Activated naive CD4-positive, alpha-beta T cell treated with anti-CD3 and anti-CD28 coated beads for 36 hours (primary cell): ENCODE measurements around the gene MTHFD2L. TPM values are rescaled to one million over a fixed set of nuclear protein-coding genes. Genes with fewer than 3 reads are reported as not detected.

Experiments used
- CTCF ChIA-PET: fragments of 350-600 bp; sonication (Branson Sonifier 250); formaldehyde crosslinking; loops from one replicate; lab custom pipeline; 2021; ENCODE audit warnings: antibody characterized with exemption; lab: Charles Lee
- DNase-seq: peaks from one replicate; pipeline ENCODE4 v3.0.0-alpha.2; 2020
- H3K27ac Mint-ChIP-seq: one replicate; pipeline ENCODE4 v1.8.0; 2021; ENCODE audit warnings: mild to moderate bottlenecking, mixed read lengths
- H3K27me3 Mint-ChIP-seq: one replicate; pipeline ENCODE4 v1.8.0; 2021; ENCODE audit warnings: low read depth, mixed read lengths
- H3K36me3 Mint-ChIP-seq: one replicate; pipeline ENCODE4 v1.8.0; 2021; ENCODE audit warnings: low read depth, mixed read lengths
- H3K4me1 Mint-ChIP-seq: one replicate; pipeline ENCODE4 v1.8.0; 2021; ENCODE audit warnings: low read depth, mixed read lengths
- H3K4me3 Mint-ChIP-seq: one replicate; pipeline ENCODE4 v1.8.0; 2021; ENCODE audit warnings: mild to moderate bottlenecking, moderate library complexity, mixed read lengths
- H3K9me3 Mint-ChIP-seq: one replicate; pipeline ENCODE4 v1.8.0; 2021; ENCODE audit warnings: mixed read lengths
- intact Hi-C: fragments of 100-400 bp; cut with micrococcal nuclease; formaldehyde crosslinking; loops from one replicate; pipeline ENCODE4 v1.15.1; 2023
- total RNA-seq, 2 experiments: library from RNA; stranded (reverse); gene quantifications; one replicate each; pipeline ENCODE4 v1.2.3, GENCODE V29; 2021

Gene MTHFD2L
- total RNA-seq, 2 experiments from 2014 or later = 4.8 to 5.3 TPM

DNA sequence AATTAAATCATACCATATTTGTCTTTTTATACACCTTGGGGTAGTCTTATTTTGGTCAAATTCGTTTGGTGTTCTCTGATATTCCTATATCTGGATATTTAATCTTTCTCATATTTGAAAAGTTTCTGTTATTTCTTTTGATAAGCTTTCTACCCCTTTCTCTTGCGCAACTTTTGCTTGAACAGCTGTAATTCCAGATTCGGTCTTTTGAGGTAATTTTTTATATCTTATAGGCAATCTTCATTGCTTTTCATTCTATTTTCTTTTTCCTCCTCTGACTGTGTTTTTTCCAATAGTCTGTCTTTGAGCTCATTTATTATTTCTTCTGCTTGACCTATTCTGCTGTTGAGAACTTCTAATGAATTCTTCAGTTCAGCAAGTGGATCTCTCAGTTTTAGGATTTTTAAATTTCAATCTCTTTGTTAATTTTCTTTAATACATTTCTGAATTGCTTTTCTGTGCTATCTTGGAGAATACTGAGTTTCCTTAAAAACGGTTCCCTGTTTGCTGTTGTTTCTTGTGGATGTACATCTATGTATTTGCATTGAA lies 11.3 kb upstream of the MTHFD2L start:
- H3K4me3 Mint-ChIP-seq = no peak overlapping the region
- CTCF ChIA-PET = interaction anchor here (0.9 kb wide), 1 partner anchor 13 kb away, joined by 3 read pairs; no protein-coding TSS in a partner anchor
- H3K27me3 Mint-ChIP-seq = peaks cover 26% of the 10 kb centered on the region
- no peaks in the 10 kb centered on the region for H3K4me1 Mint-ChIP-seq
- peaks cover 11% of the 10 kb centered on the region for H3K9me3 Mint-ChIP-seq
- intact Hi-C loops = no loop called here
- no peak overlapping the region for H3K27ac Mint-ChIP-seq
- DNase-seq = no peak
- H3K36me3 Mint-ChIP-seq = no peaks in the 10 kb centered on the region

DNA sequence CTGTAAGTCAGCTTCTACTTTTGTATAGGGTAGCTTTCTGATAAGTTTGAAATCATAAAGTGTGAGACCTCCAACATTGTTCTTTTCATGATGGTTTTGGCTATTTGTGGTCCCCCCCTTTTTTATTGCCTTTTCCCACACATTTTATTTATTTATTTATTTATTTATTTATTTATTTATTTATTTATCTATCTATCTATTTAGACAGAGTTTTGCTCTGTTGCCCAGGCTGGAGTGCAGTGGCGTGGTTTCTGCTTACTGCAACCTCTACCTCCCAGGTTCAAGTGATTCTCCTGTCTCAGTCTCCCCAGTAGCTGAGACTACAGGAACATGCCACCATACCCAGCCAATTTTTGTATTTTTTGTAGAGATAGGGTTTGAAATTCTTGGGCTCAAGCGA lies 9.7 kb upstream of the MTHFD2L start:
- CTCF ChIA-PET = no interaction called here
- intact Hi-C loops = no loop called here
- H3K4me3 Mint-ChIP-seq = no peak overlapping the region
- no peak for DNase-seq
- no peak overlapping the region for H3K27ac Mint-ChIP-seq
- H3K36me3 Mint-ChIP-seq = no peaks in the 10 kb centered on the region
- H3K27me3 Mint-ChIP-seq = peaks cover 23% of the 10 kb centered on the region
- no peaks in the 10 kb centered on the region for H3K4me1 Mint-ChIP-seq
- H3K9me3 Mint-ChIP-seq = peaks cover 11% of the 10 kb centered on the region

DNA sequence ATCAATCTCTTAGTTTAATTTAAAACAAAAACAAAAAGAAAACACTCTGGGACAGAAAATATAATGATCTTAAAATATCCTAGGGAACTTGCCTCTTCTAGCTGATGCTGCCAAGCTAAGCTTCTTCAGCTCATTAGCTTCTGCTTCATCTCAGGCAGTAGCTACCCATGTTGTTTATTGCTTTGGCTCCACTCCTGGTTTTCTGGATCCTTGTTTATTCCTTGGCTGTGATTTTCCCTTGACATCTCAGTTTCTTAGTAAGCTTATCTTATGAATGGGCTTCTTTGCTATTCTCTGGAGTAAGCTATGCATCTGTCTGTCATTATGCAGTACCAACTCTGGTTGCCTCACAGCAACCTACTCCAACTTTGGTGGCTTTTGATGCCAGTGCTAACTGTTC lies 5.1 kb upstream of the MTHFD2L start:
- H3K4me3 Mint-ChIP-seq = no peak overlapping the region
- no peaks in the 10 kb centered on the region for H3K36me3 Mint-ChIP-seq
- no peaks in the 10 kb centered on the region for H3K9me3 Mint-ChIP-seq
- intact Hi-C loops = no loop called here
- DNase-seq = no peak
- CTCF ChIA-PET = interaction anchor here (1.2 kb wide), 1 partner anchor 9 kb away, joined by 3 read pairs; no protein-coding TSS in a partner anchor
- peaks cover 11% of the 10 kb centered on the region for H3K27me3 Mint-ChIP-seq
- H3K4me1 Mint-ChIP-seq = peaks cover 6% of the 10 kb centered on the region
- no peak overlapping the region for H3K27ac Mint-ChIP-seq

GRCh38 chr4:74156521-74156920 lies 1.4 kb upstream of the MTHFD2L start:
- peaks cover 17% of the 10 kb centered on the region for H3K36me3 Mint-ChIP-seq
- no peak overlapping the region for H3K4me3 Mint-ChIP-seq
- H3K4me1 Mint-ChIP-seq = peaks cover 21% of the 10 kb centered on the region
- CTCF ChIA-PET = no interaction called here
- no peaks in the 10 kb centered on the region for H3K9me3 Mint-ChIP-seq
- H3K27ac Mint-ChIP-seq = no peak overlapping the region
- peaks cover 4% of the 10 kb centered on the region for H3K27me3 Mint-ChIP-seq
- no peak for DNase-seq
- intact Hi-C loops = loop anchor here (5.0 kb wide), 2 partner anchors 291 to 1356 kb away; partner anchors contain the start of genes AREG, RCHY1 and THAP6

GRCh38 chr4:74157154-74157553 lies 764 bp upstream of the MTHFD2L start:
- intact Hi-C loops = loop anchor here (5.0 kb wide), 2 partner anchors 290 to 1355 kb away; partner anchors contain the start of genes AREG, RCHY1 and THAP6
- CTCF ChIA-PET = no interaction called here
- Mint-ChIP-seq H3K27ac (peak overlapping the region; percentile 50), H3K9me3 (no peaks in the 10 kb centered on the region), H3K36me3 (peaks cover 19% of the 10 kb centered on the region), H3K4me1 (peaks cover 23% of the 10 kb centered on the region), H3K27me3 (peaks cover 4% of the 10 kb centered on the region), H3K4me3 (peak overlapping the region; percentile 81)
- DNase-seq = no peak

GRCh38 chr4:74158466-74159142 lies 686 bp downstream of the MTHFD2L start:
- H3K9me3 Mint-ChIP-seq = no peaks in the 10 kb centered on the region
- intact Hi-C loops = loop anchor here (2.0 to 5.0 kb wide), 3 partner anchors 289 to 1354 kb away; partner anchors contain the start of genes ANKRD17, AREG, RCHY1 and THAP6

GRCh38 chr4:74159143-74159709 lies 1.3 kb downstream of the MTHFD2L start:
- Mint-ChIP-seq H3K4me1 (peaks cover 23% of the 10 kb centered on the region), H3K27ac (no peak overlapping the region), H3K27me3 (peaks cover 4% of the 10 kb centered on the region), H3K36me3 (peaks cover 26% of the 10 kb centered on the region), H3K4me3 (peak overlapping the region; percentile 87), H3K9me3 (no peaks in the 10 kb centered on the region)
- intact Hi-C loops = loop anchor here (2.0 to 5.0 kb wide), 3 partner anchors 288 to 1353 kb away; partner anchors contain the start of genes ANKRD17, AREG, RCHY1 and THAP6
- CTCF ChIA-PET = interaction anchor here (0.6 to 1.4 kb wide), 2 partner anchors 13 to 140 kb away, joined by 3 read pairs; no protein-coding TSS in a partner anchor
- DNase-seq = no peak

More at GRCh38 chr4:74158466-74159142, 686 bp downstream of the MTHFD2L start:
- CTCF ChIA-PET = interaction anchor here (1.4 kb wide), 1 partner anchor 12 kb away, joined by 3 read pairs; no protein-coding TSS in a partner anchor
- no peak for DNase-seq
- Mint-ChIP-seq H3K4me3 (peak overlapping the region; percentile 87), H3K4me1 (peaks cover 23% of the 10 kb centered on the region), H3K27me3 (peaks cover 4% of the 10 kb centered on the region), H3K27ac (peak overlapping the region; percentile 83), H3K36me3 (peaks cover 26% of the 10 kb centered on the region)

DNA sequence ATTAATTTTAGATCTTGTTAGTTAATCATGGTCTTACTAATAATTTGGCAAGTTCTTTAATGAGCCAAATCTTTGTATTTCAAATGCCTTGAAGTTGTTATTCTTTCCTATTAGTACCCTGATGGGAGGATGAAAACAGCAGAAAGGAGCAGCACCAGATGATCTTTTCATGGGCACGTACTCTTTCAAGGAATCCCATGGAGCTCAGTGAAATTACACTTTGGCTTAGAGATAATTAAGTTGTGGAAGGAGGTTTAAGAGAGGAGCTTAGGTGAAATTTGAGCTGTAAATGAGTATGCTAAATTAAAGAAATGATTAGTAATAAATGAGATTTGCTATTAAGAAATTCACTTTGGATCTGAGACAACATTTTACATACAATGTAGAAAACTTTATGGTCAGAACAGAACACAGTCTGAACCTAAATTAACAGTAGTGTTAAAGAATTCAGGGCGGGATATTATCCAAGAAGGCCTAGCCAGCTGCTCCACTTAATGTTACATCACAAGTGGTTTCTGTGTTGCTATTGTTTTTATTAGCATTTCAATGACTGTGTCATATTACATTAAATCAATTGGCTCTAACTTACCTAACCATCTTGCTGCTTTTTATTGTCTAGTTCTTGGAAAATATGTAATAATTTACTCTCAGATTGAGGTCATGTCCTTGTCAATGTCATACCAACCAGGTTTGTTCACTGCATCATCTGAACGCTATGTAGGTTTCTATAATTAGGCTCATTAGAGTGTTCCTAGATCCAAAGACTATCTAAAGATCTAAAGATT lies 3.9 kb downstream of the MTHFD2L start:
- CTCF ChIA-PET = no interaction called here
- Mint-ChIP-seq H3K27me3 (no peaks in the 10 kb centered on the region), H3K36me3 (peaks cover 32% of the 10 kb centered on the region), H3K4me3 (no peak overlapping the region), H3K4me1 (peaks cover 22% of the 10 kb centered on the region), H3K27ac (no peak overlapping the region), H3K9me3 (no peaks in the 10 kb centered on the region)
- no peak for DNase-seq
- intact Hi-C loops = no loop called here

DNA sequence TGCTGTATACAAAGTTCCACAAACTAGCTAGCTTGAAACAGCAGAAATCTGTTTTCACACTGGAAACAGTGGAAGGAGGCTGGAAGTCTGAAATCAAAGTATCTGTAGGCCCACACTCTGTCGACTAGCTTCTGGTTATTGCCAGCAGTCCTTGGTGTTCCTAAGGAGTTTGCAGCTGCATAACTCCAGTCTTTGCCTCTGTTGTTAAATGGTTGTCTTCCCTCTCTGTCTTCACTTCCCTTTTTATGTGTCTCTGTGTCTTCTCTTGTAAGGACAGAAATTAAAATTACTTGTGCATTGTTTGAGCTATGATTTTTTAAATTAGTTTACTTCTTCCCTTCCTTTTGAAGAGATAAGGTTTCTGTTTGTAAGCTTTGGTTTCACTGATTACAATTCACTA lies 8.2 kb downstream of the MTHFD2L start:
- no peaks in the 10 kb centered on the region for H3K27me3 Mint-ChIP-seq
- H3K9me3 Mint-ChIP-seq = no peaks in the 10 kb centered on the region
- CTCF ChIA-PET = interaction anchor here (0.9 kb wide), 1 partner anchor 14 kb away, joined by 3 read pairs; no protein-coding TSS in a partner anchor
- H3K4me3 Mint-ChIP-seq = no peak overlapping the region
- peaks cover 16% of the 10 kb centered on the region for H3K4me1 Mint-ChIP-seq
- no peak for DNase-seq
- H3K36me3 Mint-ChIP-seq = peaks cover 22% of the 10 kb centered on the region
- intact Hi-C loops = no loop called here
- H3K27ac Mint-ChIP-seq = no peak overlapping the region

DNA sequence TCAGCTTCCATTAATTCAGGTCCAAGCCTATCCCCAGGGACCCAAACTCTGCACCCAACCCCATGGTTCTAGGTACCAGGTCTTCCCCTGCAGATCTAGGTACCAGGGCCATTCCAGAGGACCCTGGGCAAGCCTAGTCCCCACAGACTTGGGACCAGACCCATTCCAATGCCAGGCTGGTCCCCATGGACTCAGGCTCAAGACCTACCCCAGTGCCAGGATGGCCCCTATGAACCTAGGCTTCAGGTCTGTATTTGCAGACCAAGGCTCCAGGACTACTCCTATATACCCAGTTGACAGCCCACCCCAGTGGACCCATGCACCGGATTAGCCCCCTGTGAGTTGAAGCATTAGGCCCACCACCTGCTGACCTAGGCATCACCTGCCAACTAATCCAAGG lies 8.9 kb downstream of the MTHFD2L start:
- Mint-ChIP-seq H3K4me3 (no peak overlapping the region), H3K4me1 (peaks cover 10% of the 10 kb centered on the region), H3K27ac (no peak overlapping the region), H3K9me3 (no peaks in the 10 kb centered on the region), H3K27me3 (no peaks in the 10 kb centered on the region), H3K36me3 (peaks cover 16% of the 10 kb centered on the region)
- CTCF ChIA-PET = interaction anchor here (0.9 to 1.7 kb wide), 2 partner anchors 13 to 62 kb away, joined by 3 read pairs; no protein-coding TSS in a partner anchor
- intact Hi-C loops = no loop called here
- DNase-seq = no peak

DNA sequence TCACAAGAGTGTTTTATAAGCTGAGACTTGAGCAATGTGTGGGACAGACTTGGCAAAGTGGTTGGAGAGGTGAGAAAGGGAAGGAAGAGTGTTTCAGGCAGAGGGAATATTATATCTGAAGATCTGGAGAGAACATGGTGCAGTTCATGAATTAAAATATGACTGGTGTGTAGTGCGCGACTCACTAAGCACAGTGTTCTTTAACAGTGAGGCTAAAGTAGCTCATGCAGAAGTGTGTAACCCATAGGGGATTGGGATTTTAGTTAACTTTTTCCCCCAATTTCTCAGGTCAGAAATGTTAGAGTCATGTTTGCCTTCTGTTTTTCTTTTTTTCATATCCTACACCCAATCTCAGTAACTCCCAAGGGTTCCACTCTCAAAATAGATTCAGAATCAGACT lies 9.7 kb downstream of the MTHFD2L start:
- Mint-ChIP-seq H3K4me3 (no peak overlapping the region), H3K36me3 (peaks cover 11% of the 10 kb centered on the region), H3K9me3 (no peaks in the 10 kb centered on the region), H3K4me1 (peaks cover 10% of the 10 kb centered on the region), H3K27me3 (no peaks in the 10 kb centered on the region), H3K27ac (no peak overlapping the region)
- DNase-seq = no peak
- intact Hi-C loops = no loop called here
- CTCF ChIA-PET = interaction anchor here (1.0 to 1.7 kb wide), 2 partner anchors 34 to 61 kb away, joined by 3 read pairs; no protein-coding TSS in a partner anchor

DNA sequence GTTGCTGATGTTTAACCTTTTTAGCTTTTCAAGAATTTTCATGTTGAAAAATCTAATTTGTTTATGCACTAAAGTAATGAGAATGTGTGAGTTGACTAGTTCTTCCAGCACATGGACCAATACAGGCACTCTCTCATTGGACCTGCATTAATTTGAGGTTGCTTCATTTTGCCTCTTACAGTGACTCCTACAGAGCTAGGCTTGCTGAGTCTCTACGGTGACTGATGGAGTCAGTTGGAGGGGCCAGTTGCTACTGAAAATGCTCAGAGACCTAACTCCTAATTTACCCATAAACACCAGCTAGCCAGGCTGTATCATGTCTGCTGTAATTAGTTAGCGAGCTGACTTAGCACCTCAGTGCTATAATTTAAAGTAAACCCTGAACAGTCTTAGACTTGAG lies 10.9 kb downstream of the MTHFD2L start:
- CTCF ChIA-PET = no interaction called here
- no peak for DNase-seq
- H3K27ac Mint-ChIP-seq = no peak overlapping the region
- H3K4me3 Mint-ChIP-seq = no peak overlapping the region
- H3K9me3 Mint-ChIP-seq = no peaks in the 10 kb centered on the region
- H3K4me1 Mint-ChIP-seq = peaks cover 10% of the 10 kb centered on the region
- intact Hi-C loops = no loop called here
- peaks cover 9% of the 10 kb centered on the region for H3K36me3 Mint-ChIP-seq
- no peaks in the 10 kb centered on the region for H3K27me3 Mint-ChIP-seq
